ENCODE data around the gene IGFBP2. TPM values are rescaled to one million over a fixed set of nuclear protein-coding genes. Genes with fewer than 3 reads are reported as not detected.

IGFBP2 gene
- total and polyA plus RNA-seq, 2 of the 8 experiments (the other 6 are each of a cell fraction or from before 2014, with no cell fraction given): 326 to 782 TPM

DNA sequence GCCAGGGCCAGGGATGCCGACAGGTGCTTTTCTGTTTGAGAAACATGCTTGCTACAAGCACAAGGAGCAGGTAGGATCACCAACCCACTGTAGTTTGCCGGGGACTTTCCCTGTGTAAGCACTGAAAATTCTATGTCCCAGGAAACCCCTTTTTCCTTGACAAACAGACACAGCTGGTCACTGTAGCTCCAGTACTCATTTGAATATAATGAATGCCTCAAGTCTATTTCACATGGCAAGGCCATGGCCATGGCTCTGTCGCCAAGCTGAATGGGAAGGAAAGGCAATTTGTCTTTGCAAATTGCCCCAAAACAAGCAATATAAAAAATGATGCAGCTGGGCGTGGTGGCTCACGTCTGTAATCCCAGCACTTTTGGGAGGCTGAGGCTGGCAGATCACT, 49.6 kb upstream of the IGFBP2 start:
- H3K4me1 ChIP-seq (replicated peaks in 1 of 4; ENCODE audit: control insufficient read depth in 3 of 4, insufficient read depth in 4 of 4, low read length in 3 of 4): peaks cover 0 to 7% (median 4%) of the 10 kb centered on the region in 4 experiments; a peak in 4 of 7 replicates
- H3K9me3 ChIP-seq (ENCODE audit: insufficient read depth in 2 of 2, low read depth in 1 of 2, low read length in 1 of 2): no peaks in the 10 kb centered on the region
- no peak for DNase-seq (ENCODE audit: low read depth in 1 of 2, low spot score in 2 of 2)
- no peak overlapping the region for H3K27ac ChIP-seq (ENCODE audit: low read depth, low read length)
- H3K4ac ChIP-seq (replicated peaks; ENCODE audit: insufficient read length, low read depth, low read length): no peak overlapping the region
- ChIA-PET CTCF (ENCODE audit: partially characterized antibody) (interaction anchor here (0.7 to 2.2 kb wide), 10 partner anchors 9 to 80 kb away, joined by 3 to 8 read pairs (median 3); no protein-coding TSS in a partner anchor), POLR2A (ENCODE audit: partially characterized antibody) (interaction anchor here (1.7 kb wide), 1 partner anchor 14 kb away, joined by 5 read pairs; no protein-coding TSS in a partner anchor)
- H2BK15ac ChIP-seq (ENCODE audit: low read length): no peak overlapping the region
- no peak overlapping the region for H2AFZ ChIP-seq (ENCODE audit: low read length)
- H3K56ac ChIP-seq (replicated peaks; ENCODE audit: insufficient read length, low read depth, low read length): no peak overlapping the region
- FAIRE-seq: no peak
- H3K9ac ChIP-seq (replicated peaks in 1 of 4; ENCODE audit: extremely low read depth in 1 of 4, low read depth in 3 of 4, low read length in 3 of 4): no peak overlapping the region
- H4K20me1 ChIP-seq (replicated peaks in 1 of 2; ENCODE audit: control insufficient read depth in 1 of 2, insufficient read depth in 2 of 2, low read length in 2 of 2): no peaks in the 10 kb centered on the region
- H2BK120ac ChIP-seq (replicated peaks; ENCODE audit: low read depth, low read length): no peak overlapping the region
- H2AK5ac ChIP-seq (ENCODE audit: low read depth, low read length): no peak overlapping the region
- H3K23ac ChIP-seq (ENCODE audit: insufficient read length): no peak overlapping the region
- H2BK12ac ChIP-seq (ENCODE audit: low read depth, low read length): no peak overlapping the region
- H3K4me2 ChIP-seq (ENCODE audit: insufficient read depth in 1 of 2, low read depth in 2 of 2, low read length in 2 of 2): no peak overlapping the region
- no peaks in the 10 kb centered on the region; the same call in 1 of the 2 replicates for H3K23me2 ChIP-seq (ENCODE audit: low read depth, low read length)
- no peaks in the 10 kb centered on the region for H3K36me3 ChIP-seq (ENCODE audit: control insufficient read depth in 2 of 4, insufficient read depth in 4 of 4, low read length in 3 of 4)
- no peak overlapping the region for H3K4me3 ChIP-seq (ENCODE audit: extremely low read depth in 1 of 4, insufficient read depth in 2 of 4, low read depth in 3 of 4, low read length in 4 of 4)
- H3K18ac ChIP-seq (ENCODE audit: extremely low read depth, low read length): no peak overlapping the region
- no peak overlapping the region for H3K14ac ChIP-seq (ENCODE audit: insufficient read length)
- 90% methylated on average over 5 of the region's 5 CpGs; no CpG with 5 or more reads in 1 of the 2 experiments for WGBS, 2 experiments (ENCODE audit: extremely low coverage in 1 of 2, insufficient coverage in 1 of 2, insufficient read length in 1 of 2, insufficient replicate concordance in 2 of 2, low coverage in 1 of 2, low lambda C conversion rate in 2 of 2, missing lambda C conversion rate in 1 of 2)
- no peak overlapping the region for H2BK5ac ChIP-seq (ENCODE audit: low read depth, low read length)
- H4K8ac ChIP-seq (ENCODE audit: extremely low read depth, insufficient read depth, low read length): no peak overlapping the region
- H3K27me3 ChIP-seq (replicated peaks in 1 of 4; ENCODE audit: control insufficient read depth in 3 of 4, extremely low read depth in 1 of 4, insufficient read depth in 3 of 4, low read length in 3 of 4): no peaks in the 10 kb centered on the region; a peak in 1 of 7 replicates
- no peaks in the 10 kb centered on the region for H3K79me2 ChIP-seq (ENCODE audit: control insufficient read depth in 1 of 2, insufficient read depth in 2 of 2, low read length in 2 of 2)
- no peak overlapping the region for H4K5ac ChIP-seq (ENCODE audit: insufficient read length, low read depth, low read length)
- no peak overlapping the region for H2BK20ac ChIP-seq (ENCODE audit: low read length)
- H4K91ac ChIP-seq (replicated peaks; ENCODE audit: insufficient read length, low read length): no peak overlapping the region
- H3K79me1 ChIP-seq (ENCODE audit: low read depth, low read length): no peaks in the 10 kb centered on the region
- TF ChIP-seq EGR1 (IDR thresholded peaks at IDR 0.05; ENCODE audit: borderline replicate concordance, low read depth, low read length): no peak
- TF ChIP-seq BRCA1 (IDR thresholded peaks at IDR 0.05; ENCODE audit: low read depth, low read length): no peak
- TF ChIP-seq YY1 (IDR thresholded peaks at IDR 0.05; ENCODE audit: low read depth, low read length): no peak
- TF ChIP-seq CEBPB (IDR thresholded peaks at IDR 0.05; ENCODE audit: low read depth, low read length): no peak
- no peak for TF ChIP-seq SP1 (IDR thresholded peaks at IDR 0.05; ENCODE audit: low read depth, low read length)
- no peak for TF ChIP-seq EZH2 (IDR thresholded peaks at IDR 0.05; ENCODE audit: low read depth, low read length, severe bottlenecking)
- TF ChIP-seq ASH2L (IDR thresholded peaks at IDR 0.05; ENCODE audit: low read length): no peak
- no peak for TF ChIP-seq POLR2A (IDR thresholded peaks at IDR 0.05; ENCODE audit: control extremely low read depth in 1 of 2, low read depth in 2 of 2, low read length in 2 of 2)
- no peak for TF ChIP-seq SIRT6 (IDR thresholded peaks at IDR 0.05; ENCODE audit: low read length)
- no peak for TF ChIP-seq RFX5 (IDR thresholded peaks at IDR 0.05; ENCODE audit: borderline replicate concordance, low read depth, low read length)
- no peak for TF ChIP-seq SAP30 (IDR thresholded peaks at IDR 0.05; ENCODE audit: insufficient read depth, insufficient replicate concordance, low read length)
- TF ChIP-seq, protein P1, sequence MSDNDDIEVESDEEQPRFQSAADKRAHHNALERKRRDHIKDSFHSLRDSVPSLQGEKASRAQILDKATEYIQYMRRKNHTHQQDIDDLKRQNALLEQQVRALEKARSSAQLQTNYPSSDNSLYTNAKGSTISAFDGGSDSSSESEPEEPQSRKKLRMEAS (IDR thresholded peaks at IDR 0.05): no peak
- TF ChIP-seq, protein P2, sequence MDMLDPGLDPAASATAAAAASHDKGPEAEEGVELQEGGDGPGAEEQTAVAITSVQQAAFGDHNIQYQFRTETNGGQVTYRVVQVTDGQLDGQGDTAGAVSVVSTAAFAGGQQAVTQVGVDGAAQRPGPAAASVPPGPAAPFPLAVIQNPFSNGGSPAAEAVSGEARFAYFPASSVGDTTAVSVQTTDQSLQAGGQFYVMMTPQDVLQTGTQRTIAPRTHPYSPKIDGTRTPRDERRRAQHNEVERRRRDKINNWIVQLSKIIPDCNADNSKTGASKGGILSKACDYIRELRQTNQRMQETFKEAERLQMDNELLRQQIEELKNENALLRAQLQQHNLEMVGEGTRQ (IDR thresholded peaks at IDR 0.05; ENCODE audit: low read length): no peak
- TF ChIP-seq ZNF274 (IDR thresholded peaks at IDR 0.05; ENCODE audit: borderline replicate concordance, extremely low read depth, low read length): no peak

Measured in H1 (cell line).